Osteoblast (primary cell): ENCODE data around the gene KRTAP19-3. TPM values are rescaled to one million over a fixed set of nuclear protein-coding genes. Genes with fewer than 3 reads are reported as not detected.

Experiments used
- DNase-seq: peaks from one replicate; pipeline ENCODE4 v3.0.0; 2011; ENCODE audit warnings: low spot score, mixed read lengths; ENCODE audit not compliant: insufficient read length; ENCODE audit errors: missing footprints
- H2AFZ ChIP-seq: 2 replicates; pipeline ENCODE4 v1.6.0; 2011; ENCODE audit warnings: mild to moderate bottlenecking, low read length
- H3K27ac ChIP-seq: 2 replicates; pipeline ENCODE4 v1.5.1; 2011; ENCODE audit warnings: mild to moderate bottlenecking, low read depth, low read length, moderate library complexity
- H3K27me3 ChIP-seq: 2 replicates; pipeline ENCODE4 v1.6.0; 2012; ENCODE audit warnings: mild to moderate bottlenecking, control low read depth, inconsistent platforms, low read length, moderate library complexity; ENCODE audit not compliant: insufficient read depth
- H3K36me3 ChIP-seq: 2 replicates; pipeline ENCODE4 v1.5.1; 2011; ENCODE audit warnings: mild to moderate bottlenecking, low read length, control low read depth, moderate library complexity; ENCODE audit not compliant: insufficient read depth
- H3K4me1 ChIP-seq: 2 replicates; pipeline ENCODE4 v1.5.1; 2011; ENCODE audit warnings: mild to moderate bottlenecking, low read length, control low read depth, moderate library complexity; ENCODE audit not compliant: insufficient read depth
- H3K4me2 ChIP-seq: 2 replicates; pipeline ENCODE4 v1.6.0; 2011; ENCODE audit warnings: mild to moderate bottlenecking, low read length; ENCODE audit not compliant: insufficient read depth
- H3K4me3 ChIP-seq: fragments of 200-600 bp; sonication (generic); 3 replicates; pipeline ENCODE4 v1.5.1; 2012; ENCODE audit warnings: mild to moderate bottlenecking, low read length, inconsistent platforms; ENCODE audit not compliant: insufficient read depth
- H3K79me2 ChIP-seq: 2 replicates; pipeline ENCODE4 v1.6.0; 2012; ENCODE audit warnings: mild to moderate bottlenecking, low read length, control low read depth, inconsistent platforms; ENCODE audit not compliant: insufficient read depth
- H3K9me3 ChIP-seq: 2 replicates; pipeline ENCODE4 v1.5.1; 2011; ENCODE audit warnings: low read depth, low read length, control low read depth
- H4K20me1 ChIP-seq: 2 replicates; pipeline ENCODE4 v1.6.0; 2012; ENCODE audit warnings: mild to moderate bottlenecking, low read length, control low read depth; ENCODE audit not compliant: insufficient read depth
- total RNA-seq: library from RNA; depleted of rRNA; stranded (reverse); fragments of >200 nt; gene quantifications from 2 replicates; pipeline ENCODE4 v1.2.3, GENCODE V29; 2012
- TF ChIP-seq, protein P1 (sequence below): IDR thresholded peaks from 2 replicates; pipeline ENCODE4 v1.5.1; 2011; ENCODE audit warnings: mild to moderate bottlenecking, low read depth, low read length, moderate library complexity; ENCODE audit errors: extremely low read depth

KRTAP19-3 gene
- total RNA-seq, 1 donor = not detected

- H3K79me2 ChIP-seq = no peaks in the 10 kb centered on the region
- no peak within 1 kb of the TSS for H2AFZ ChIP-seq
- H3K27me3 ChIP-seq = no peaks in the 10 kb centered on the region
- no peak for DNase-seq
- no peaks in the 10 kb centered on the region for H3K4me1 ChIP-seq
- H3K4me2 ChIP-seq = no peak within 1 kb of the TSS
- no peaks in the 10 kb centered on the region for H3K36me3 ChIP-seq
- H3K9me3 ChIP-seq = peaks cover 4% of the 10 kb centered on the region
- no peak within 1 kb of the TSS for H3K27ac ChIP-seq
- TF ChIP-seq, protein P1, sequence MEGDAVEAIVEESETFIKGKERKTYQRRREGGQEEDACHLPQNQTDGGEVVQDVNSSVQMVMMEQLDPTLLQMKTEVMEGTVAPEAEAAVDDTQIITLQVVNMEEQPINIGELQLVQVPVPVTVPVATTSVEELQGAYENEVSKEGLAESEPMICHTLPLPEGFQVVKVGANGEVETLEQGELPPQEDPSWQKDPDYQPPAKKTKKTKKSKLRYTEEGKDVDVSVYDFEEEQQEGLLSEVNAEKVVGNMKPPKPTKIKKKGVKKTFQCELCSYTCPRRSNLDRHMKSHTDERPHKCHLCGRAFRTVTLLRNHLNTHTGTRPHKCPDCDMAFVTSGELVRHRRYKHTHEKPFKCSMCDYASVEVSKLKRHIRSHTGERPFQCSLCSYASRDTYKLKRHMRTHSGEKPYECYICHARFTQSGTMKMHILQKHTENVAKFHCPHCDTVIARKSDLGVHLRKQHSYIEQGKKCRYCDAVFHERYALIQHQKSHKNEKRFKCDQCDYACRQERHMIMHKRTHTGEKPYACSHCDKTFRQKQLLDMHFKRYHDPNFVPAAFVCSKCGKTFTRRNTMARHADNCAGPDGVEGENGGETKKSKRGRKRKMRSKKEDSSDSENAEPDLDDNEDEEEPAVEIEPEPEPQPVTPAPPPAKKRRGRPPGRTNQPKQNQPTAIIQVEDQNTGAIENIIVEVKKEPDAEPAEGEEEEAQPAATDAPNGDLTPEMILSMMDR = no peak
- no peaks in the 10 kb centered on the region for H4K20me1 ChIP-seq
- H3K4me3 ChIP-seq = no peak within 1 kb of the TSS
Observed at GRCh38 chr21:30502041-30502440, 10.2 kb upstream of the KRTAP19-3 start, which contains the start of gene KRTAP19-5. TSS of gene KRTAP19-5 (minus strand) at chr21:30502141. CDS start at chr21:30502090, 51 bp downstream.

GRCh38 chr21:30497065-30497464 is 5.3 kb upstream of the KRTAP19-3 start, which contains the start of gene KRTAP19-4:
TSS of gene KRTAP19-4 (minus strand) at chr21:30497165. CDS start at chr21:30497110, 55 bp downstream.
- TF ChIP-seq, protein P1 = no peak
- H3K36me3 ChIP-seq = no peaks in the 10 kb centered on the region
- no peaks in the 10 kb centered on the region for H3K79me2 ChIP-seq
- H3K4me1 ChIP-seq = no peaks in the 10 kb centered on the region
- no peak within 1 kb of the TSS for H3K27ac ChIP-seq
- DNase-seq = no peak
- no peak within 1 kb of the TSS for H2AFZ ChIP-seq
- H3K4me2 ChIP-seq = no peak within 1 kb of the TSS
- H3K4me3 ChIP-seq = no peak within 1 kb of the TSS
- H3K27me3 ChIP-seq = no peaks in the 10 kb centered on the region
- no peaks in the 10 kb centered on the region for H4K20me1 ChIP-seq
- H3K9me3 ChIP-seq = peaks cover 5% of the 10 kb centered on the region

DNA sequence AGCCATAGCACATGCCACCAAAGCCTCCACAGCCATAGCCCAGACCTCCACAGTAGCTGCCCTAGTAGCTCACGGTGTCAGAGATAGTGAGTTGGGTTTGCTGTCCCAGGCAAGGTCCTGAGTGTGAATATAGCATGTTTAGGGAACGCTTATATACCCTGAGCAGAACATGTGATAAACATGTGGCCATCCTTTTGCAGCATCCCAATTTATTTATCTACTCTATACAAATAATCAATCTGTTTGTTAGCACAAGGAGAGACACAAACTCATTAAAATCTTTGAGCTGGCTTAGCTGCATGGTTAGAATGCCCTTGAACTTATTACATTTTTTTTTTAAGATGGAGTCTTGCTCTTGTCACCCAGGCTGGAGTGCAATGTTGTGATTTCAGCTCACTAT is 4.5 kb downstream of the KRTAP19-3 start, which contains the start of gene KRTAP19-2:
TSS of gene KRTAP19-2 (minus strand) at position 101 of the 400 bp plus-strand sequence. CDS start at position 13, 88 bp downstream.
- Histone ChIP-seq H3K79me2 (no peaks in the 10 kb centered on the region), H3K4me2 (no peak within 1 kb of the TSS), H3K4me3 (no peak within 1 kb of the TSS), H2AFZ (no peak within 1 kb of the TSS), H4K20me1 (no peaks in the 10 kb centered on the region), H3K4me1 (no peaks in the 10 kb centered on the region), H3K36me3 (no peaks in the 10 kb centered on the region), H3K9me3 (peaks cover 9% of the 10 kb centered on the region), H3K27me3 (no peaks in the 10 kb centered on the region), H3K27ac (no peak within 1 kb of the TSS)
- DNase-seq = no peak
- TF ChIP-seq, protein P1 = no peak

- Histone ChIP-seq H2AFZ (no peak overlapping the region), H3K36me3 (no peaks in the 10 kb centered on the region), H3K4me3 (no peak overlapping the region), H3K79me2 (no peaks in the 10 kb centered on the region), H3K4me2 (no peak overlapping the region), H3K27ac (no peak overlapping the region), H3K27me3 (no peaks in the 10 kb centered on the region), H3K9me3 (peaks cover 4% of the 10 kb centered on the region), H4K20me1 (no peaks in the 10 kb centered on the region), H3K4me1 (no peaks in the 10 kb centered on the region)
- TF ChIP-seq, protein P1 = no peak
- no peak for DNase-seq
Observed at GRCh38 chr21:30486180-30486579, 5.6 kb downstream of the KRTAP19-3 start.
